ENCODE results near the gene PDILT. TPM values are rescaled to one million over a fixed set of nuclear protein-coding genes. Genes with fewer than 3 reads are reported as not detected.

PDILT gene
- total RNA-seq, 6 experiments from 2014 or later, result not detected

DNA sequence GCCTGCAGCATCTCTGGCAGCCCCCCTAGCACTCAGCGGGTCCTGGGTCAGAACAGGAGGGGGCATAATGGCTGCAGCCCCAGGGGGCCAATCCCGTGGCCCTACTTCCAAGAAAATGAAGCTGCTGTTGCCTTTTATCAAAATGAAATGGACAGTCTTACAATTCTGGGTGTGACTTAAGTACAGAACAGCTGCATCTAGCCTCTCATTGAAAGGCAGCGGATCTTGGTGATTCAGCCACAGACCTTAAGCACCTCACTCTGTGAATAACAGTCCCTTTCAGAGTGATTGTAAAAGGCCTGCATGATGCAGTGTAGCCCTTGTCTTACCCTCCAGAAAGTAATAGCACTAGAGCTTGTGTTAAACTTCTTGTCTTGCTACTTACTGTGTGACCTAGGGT lies 40.5 kb downstream of the PDILT start:
- DNase-seq (no peak), ATAC-seq (no peak)
- intact Hi-C loops (cut with DNase I), result no loop called here
- WGBS (ENCODE audit: insufficient coverage, low coverage, low lambda C conversion rate, missing lambda C conversion rate), result 92% methylated on average over 2 of the region's 3 CpGs
- Histone ChIP-seq H3K36me3 (no peaks in the 10 kb centered on the region), H3K27ac (no peak overlapping the region), H3K4me1 (no peaks in the 10 kb centered on the region), H3K27me3 (no peaks in the 10 kb centered on the region), H3K9me3 (no peaks in the 10 kb centered on the region), H3K4me3 (no peak overlapping the region)
- TF ChIP-seq, protein P1, sequence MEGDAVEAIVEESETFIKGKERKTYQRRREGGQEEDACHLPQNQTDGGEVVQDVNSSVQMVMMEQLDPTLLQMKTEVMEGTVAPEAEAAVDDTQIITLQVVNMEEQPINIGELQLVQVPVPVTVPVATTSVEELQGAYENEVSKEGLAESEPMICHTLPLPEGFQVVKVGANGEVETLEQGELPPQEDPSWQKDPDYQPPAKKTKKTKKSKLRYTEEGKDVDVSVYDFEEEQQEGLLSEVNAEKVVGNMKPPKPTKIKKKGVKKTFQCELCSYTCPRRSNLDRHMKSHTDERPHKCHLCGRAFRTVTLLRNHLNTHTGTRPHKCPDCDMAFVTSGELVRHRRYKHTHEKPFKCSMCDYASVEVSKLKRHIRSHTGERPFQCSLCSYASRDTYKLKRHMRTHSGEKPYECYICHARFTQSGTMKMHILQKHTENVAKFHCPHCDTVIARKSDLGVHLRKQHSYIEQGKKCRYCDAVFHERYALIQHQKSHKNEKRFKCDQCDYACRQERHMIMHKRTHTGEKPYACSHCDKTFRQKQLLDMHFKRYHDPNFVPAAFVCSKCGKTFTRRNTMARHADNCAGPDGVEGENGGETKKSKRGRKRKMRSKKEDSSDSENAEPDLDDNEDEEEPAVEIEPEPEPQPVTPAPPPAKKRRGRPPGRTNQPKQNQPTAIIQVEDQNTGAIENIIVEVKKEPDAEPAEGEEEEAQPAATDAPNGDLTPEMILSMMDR (IDR thresholded peaks at IDR 0.05), result no peak
- no peak for TF ChIP-seq POLR2A (IDR thresholded peaks at IDR 0.05)

DNA sequence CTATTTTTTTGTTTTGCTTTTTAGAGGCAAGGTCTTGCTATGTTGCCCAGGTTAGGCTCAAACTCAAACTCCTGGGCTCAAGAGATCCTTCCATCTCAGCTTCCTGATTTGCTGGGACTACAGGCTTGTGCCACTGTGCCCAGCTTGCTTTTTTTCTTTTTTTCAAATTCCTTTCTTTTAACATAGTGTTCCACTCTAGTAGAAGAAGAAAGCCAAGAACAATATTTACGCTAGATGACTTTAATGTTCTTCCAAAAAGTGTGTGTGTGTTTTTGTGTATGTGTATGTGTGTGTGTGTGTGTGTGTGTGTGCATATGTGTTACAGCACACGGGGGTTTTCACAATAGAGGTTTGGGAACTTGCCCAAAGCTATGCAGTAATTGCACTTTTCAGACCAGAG lies 41.3 kb downstream of the PDILT start:
- Histone ChIP-seq H3K9me3 (no peaks in the 10 kb centered on the region), H3K4me3 (no peak overlapping the region), H3K36me3 (no peaks in the 10 kb centered on the region), H3K4me1 (no peaks in the 10 kb centered on the region), H3K27me3 (no peaks in the 10 kb centered on the region), H3K27ac (no peak overlapping the region)
- TF ChIP-seq, protein P1 (IDR thresholded peaks at IDR 0.05), result no peak
- no peak for TF ChIP-seq POLR2A (IDR thresholded peaks at IDR 0.05)
- DNase-seq (no peak), ATAC-seq (no peak)
- WGBS (ENCODE audit: insufficient coverage, low coverage, low lambda C conversion rate, missing lambda C conversion rate), result 55% methylated on average over 2 of the region's 2 CpGs
- intact Hi-C loops (cut with DNase I), result no loop called here

DNA sequence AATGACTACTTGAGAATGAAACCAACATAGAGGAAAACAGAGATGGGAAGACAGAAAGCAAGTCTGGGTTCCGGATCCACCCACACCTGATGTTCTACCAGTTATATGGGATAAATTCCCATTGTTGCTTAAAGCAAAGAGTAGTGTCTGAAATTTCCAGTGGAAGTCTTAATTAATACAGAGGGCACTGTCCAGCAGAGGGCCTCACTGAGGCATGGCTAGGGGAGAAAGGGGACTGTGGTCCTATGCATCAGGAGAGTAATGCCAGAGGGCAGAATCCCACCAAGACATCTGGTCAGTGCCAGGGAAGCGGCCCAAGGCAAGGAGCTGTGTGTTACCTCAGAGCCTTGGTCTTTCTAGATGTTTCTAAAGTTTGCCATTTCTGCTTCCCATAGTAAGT lies 44.5 kb downstream of the PDILT start:
- Histone ChIP-seq H3K4me3 (no peak overlapping the region), H3K27ac (no peak overlapping the region), H3K36me3 (no peaks in the 10 kb centered on the region), H3K27me3 (no peaks in the 10 kb centered on the region), H3K9me3 (no peaks in the 10 kb centered on the region), H3K4me1 (peaks cover 0 to 7% (median under 1%) of the 10 kb centered on the region in 4 donors)
- intact Hi-C loops (cut with DNase I), result no loop called here
- DNase-seq (peak in 1 of 3 donors; percentile 23), ATAC-seq (peak in 3 of 4 donors; percentile 27 to 30 (median 30))
- 25% methylated on average over 1 of the region's 2 CpGs for WGBS (ENCODE audit: insufficient coverage, low coverage, low lambda C conversion rate, missing lambda C conversion rate)
- TF ChIP-seq, protein P1 (IDR thresholded peaks at IDR 0.05), result peak in 3 of 4 donors; percentile 24 to 34 (median 26)
- TF ChIP-seq POLR2A (IDR thresholded peaks at IDR 0.05), result no peak

DNA sequence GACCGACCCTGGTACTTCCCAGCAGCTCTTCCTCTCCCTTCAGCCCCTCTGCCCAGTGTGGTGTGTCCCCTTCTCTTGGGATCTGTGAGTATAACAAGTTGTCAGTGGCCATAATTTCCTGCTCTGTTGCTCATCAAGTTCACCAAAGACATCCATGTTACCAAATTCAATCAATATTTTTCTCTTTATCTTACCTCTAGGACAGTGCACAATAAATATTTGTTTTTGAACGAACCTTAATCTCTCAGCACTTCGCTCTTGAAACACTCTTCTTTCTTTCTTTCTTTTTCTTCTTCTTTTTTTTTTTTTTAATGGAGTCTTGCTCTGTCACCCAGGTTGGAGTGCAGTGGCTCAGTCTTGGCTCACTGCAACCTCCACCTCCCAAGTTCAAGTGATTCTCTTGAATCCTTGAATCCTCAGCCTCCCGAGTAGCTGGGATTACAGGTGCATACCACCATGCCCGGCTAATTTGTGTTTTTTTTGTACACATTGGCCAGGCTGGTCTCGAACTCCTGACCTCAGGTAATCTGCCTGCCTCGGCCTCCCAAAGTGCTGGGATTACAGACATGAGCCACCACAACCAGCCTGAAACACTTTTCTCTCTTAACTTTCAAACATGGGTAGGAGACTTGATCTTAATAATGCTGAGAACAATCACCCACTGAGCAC lies 49.3 kb downstream of the PDILT start:
- intact Hi-C loops (cut with DNase I), result no loop called here
- H3K9me3 ChIP-seq, result no peaks in the 10 kb centered on the region
- ATAC-seq, result peak; percentile 69 to 83 (median 76)
- H3K27me3 ChIP-seq, result no peaks in the 10 kb centered on the region
- TF ChIP-seq, protein P1 (IDR thresholded peaks at IDR 0.05), result no peak
- TF ChIP-seq POLR2A (IDR thresholded peaks at IDR 0.05), result no peak
- WGBS (ENCODE audit: insufficient coverage, low coverage, low lambda C conversion rate, missing lambda C conversion rate), result 32% methylated on average over 6 of the region's 7 CpGs
- no peak for DNase-seq
- H3K4me1 ChIP-seq, result peaks cover 0 to 19% (median 3%) of the 10 kb centered on the region in 4 donors
- no peaks in the 10 kb centered on the region for H3K36me3 ChIP-seq
- peak overlapping the region in 1 of 3 donors; percentile 24 for H3K27ac ChIP-seq
- no peak overlapping the region for H3K4me3 ChIP-seq
